GM21360 (cell line): ENCODE data around the gene MCOLN1.

Experiments used
- ATAC-seq: cut with Tn5 transposase; IDR thresholded peaks from one replicate; pipeline ENCODE4 v1.9.1; 2021; ENCODE audit warnings: mild to moderate bottlenecking, moderate library complexity; ENCODE audit not compliant: unreplicated experiment

Gene MCOLN1

DNA sequence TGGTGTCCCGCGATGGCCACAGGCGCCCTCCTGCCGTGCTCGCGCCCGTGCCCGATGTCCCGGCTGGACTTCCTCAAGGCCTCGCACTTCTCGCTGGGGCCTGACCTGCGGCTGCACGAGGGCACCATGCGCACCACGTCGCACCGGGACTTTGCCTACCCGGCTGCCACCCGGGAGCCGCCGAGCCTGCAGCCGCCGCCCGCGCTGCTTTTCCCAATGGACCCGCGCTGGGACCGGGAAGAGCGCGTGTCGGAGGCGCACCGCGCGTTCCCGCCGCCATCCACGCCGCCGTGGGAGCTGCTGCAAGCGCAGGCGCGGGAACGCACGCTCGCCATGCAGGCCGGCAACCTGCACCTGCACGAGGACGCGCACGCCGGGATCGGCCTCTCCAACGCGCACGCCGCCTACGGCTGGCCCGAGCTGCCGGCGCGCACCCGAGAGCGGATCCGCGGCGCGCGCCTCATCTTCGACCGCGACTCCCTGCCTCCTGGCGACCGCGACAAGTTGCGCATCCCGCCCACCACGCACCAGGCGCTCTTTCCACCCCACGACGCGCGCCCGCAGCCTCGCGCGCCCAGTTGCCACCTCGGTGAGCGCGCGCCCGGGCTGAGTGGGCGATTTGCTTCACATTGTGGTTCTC is 21.5 kb upstream of the MCOLN1 start:
- ATAC-seq, result no peak

DNA sequence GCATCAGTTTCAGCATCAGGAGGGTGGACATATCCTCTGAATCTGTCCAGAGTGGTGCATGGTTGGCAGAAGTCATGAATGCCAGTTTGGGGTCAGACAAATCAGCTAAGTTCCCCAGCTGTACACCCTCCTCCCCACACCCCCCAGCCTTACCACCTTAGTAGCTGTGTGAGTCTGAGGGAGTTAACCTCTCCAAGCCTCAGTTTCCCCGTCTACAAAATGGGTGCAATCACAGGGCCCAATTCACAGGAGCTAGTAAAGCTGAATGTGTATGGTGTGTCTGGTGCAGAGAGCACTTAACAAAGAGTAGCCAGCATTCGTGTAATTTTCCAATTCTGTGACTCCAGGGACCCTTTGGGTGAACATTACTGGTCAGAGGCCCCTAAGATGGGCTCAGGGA is 19.9 kb upstream of the MCOLN1 start:
- no peak for ATAC-seq

DNA sequence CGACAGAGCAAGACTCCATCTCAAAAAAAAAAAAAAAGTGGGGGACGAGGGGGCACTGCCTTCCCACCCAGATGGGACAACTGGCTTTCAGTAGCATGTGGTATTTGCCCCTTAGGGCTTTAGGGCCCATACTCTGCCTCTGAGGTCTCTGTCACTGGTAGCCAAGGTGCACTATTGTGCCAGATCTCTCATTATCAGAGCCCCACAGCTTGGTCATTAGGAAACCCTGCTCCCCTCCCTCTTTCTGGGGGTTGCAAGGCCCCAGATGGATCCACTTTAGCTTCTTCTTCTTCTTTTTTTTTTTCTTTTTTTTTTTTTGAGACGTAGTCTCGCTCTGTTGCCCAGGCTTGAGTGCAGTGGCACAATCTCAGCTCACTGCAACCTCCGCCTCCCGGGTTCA is 17.7 kb upstream of the MCOLN1 start:
- no peak for ATAC-seq

DNA sequence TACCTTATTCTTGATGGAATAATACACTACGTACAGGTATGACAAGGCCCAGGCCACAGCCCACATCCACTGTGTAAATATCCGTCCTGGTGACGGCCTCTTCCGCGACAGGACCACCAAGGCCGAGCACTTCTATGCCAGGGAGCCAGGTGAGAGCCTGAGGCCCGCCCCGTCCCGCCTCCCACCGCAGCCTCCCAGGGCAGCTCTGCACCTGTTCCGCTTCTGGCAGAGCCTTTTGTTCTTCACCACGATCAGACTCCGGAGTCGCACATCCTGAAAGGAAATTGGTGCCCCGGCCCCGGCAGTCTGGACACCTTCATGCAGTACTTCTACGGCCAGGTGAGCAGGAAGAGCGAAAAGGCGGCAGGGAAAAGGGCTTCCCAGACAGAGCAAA is 17.1 kb upstream of the MCOLN1 start:
- no peak for ATAC-seq

DNA sequence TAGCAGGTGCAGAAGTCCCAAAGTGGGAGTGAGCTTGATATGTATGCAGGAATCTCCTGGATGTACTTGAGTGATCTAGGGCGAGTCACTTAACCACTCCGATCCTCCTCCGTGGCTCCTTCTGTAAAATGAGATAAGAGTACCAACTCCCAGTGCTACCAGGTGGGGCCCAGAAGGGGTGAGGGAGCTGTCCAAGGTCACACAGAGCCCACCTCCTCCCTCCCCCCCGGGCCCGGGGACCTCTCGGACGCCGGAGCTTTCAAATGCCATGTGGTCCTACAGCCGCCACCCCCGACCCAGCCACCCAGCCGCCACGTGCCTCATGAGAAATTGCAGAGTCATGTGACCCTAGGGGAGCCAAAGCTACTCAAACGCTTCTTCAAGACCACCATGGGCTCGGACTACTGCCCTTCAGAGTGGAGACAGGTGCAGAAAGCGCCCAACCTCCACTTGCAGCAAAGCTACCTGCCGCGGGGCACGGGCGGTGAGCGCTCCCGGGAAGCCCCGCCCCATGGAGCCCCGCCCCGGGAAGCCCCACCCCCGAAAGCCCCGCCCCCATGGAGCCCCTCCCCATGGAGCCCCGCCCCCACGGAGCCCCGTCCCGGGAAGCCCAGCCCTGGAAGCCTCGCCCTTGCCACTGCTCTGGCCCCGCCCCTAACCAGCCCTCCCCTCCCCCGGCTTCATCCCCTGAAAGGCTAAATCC is 16.6 kb upstream of the MCOLN1 start:
- ATAC-seq, result no peak

DNA sequence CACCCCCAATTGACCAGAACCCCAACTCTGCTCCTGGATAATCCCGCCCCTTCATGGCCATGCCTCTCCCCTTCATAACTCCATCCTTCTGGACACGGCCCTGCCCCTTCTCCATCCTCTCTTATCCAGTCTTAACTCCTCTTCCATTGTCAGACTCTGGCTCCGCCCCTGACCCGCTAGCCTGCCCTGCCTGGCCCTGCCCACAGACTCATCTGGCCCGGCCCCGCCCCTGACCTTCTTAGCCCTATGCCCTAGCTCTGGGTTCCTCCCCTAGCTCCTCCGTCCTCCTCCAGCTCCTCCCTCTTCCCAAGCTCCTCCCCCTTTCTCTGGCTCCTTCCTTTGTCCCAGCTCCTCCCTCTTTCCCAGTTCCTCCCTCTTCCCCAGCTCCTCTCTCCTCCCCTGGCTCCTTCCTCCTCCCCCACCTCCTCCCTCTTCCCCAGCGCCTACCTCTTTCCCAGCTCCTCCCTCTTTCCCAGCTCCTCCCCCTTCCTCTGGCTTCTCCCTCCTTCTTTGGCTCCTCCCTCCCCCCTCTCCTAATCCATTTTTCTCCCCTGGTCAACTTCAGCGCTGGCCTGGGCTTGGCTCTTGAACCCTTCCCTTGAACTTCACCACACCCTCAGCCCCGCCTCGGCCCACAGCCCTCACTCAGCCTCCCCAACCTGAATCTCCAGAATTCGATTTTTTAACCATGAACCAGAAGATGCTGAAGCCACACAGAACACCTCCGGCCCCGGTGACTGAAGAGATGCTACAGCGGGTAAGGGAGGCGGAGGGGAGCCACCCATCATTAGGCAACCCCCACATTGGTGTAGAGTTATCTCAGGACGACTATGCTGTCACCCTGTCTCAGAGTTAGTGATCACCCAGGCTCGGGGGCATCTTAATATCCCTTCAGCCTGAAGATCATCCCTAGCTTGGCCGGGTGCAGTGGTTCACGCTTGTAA is 15.8 kb upstream of the MCOLN1 start:
- ATAC-seq, result no peak

DNA sequence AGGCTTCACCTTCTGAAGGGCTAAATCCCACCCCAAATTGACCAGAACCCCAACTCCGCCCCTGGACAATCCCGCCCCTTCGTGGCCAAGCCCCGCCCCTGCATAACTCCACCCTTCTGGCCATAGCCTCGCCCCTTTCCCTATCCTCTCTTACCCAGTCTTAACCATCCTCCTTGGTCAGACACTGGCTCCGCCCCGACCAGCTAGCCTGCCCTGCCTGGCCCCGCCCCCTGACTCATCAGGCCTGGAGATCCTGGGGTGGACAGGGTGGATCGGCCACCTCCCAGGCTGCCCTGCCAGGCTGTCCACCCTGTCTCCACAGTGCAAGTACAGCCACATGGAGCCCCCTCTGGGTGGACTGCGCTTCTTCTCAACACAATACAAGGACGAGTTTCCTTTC is 14.5 kb upstream of the MCOLN1 start:
- ATAC-seq, result no peak

DNA sequence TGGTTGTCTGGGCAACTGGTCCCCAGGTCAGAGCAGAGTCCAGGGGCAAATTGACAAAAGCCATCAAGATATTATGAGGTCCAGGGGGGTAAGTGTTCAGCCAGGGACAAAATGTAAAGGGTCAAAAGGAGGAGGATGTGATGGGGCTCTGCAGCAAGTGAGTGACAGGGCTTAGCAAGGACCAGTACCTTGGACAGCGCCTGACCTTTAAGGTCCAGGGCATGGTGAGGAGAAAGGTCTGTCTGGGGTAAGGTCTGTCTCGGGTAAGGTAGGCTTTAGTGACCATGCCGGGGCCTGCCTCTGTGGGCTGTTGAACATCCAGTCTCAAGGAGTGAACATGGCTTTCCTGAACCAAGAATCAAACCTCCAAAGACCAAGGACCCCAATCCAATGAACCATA is 12.8 kb upstream of the MCOLN1 start:
- no peak for ATAC-seq

DNA sequence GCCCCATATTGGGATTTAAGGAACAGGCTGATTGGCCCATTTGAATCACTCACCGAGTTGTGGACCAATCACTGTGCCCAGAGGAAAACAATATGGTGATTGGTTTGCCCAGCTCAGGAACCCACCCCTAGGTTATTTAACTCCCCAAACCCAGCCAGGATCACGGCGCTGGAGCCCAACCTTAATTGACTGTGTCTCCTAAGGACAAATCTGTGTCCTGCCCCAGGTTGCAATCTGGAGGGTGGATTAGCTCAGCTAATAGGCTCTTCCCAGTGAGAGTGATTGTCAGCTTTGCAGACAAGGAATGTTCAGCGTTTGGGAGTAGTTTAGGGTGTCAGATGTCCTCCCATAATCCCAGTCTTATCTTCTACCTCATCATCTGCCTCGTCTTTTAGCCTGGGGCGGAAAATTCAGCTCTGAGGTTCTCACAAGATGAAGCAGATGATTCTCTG is 10.0 kb upstream of the MCOLN1 start:
- ATAC-seq, result no peak

DNA sequence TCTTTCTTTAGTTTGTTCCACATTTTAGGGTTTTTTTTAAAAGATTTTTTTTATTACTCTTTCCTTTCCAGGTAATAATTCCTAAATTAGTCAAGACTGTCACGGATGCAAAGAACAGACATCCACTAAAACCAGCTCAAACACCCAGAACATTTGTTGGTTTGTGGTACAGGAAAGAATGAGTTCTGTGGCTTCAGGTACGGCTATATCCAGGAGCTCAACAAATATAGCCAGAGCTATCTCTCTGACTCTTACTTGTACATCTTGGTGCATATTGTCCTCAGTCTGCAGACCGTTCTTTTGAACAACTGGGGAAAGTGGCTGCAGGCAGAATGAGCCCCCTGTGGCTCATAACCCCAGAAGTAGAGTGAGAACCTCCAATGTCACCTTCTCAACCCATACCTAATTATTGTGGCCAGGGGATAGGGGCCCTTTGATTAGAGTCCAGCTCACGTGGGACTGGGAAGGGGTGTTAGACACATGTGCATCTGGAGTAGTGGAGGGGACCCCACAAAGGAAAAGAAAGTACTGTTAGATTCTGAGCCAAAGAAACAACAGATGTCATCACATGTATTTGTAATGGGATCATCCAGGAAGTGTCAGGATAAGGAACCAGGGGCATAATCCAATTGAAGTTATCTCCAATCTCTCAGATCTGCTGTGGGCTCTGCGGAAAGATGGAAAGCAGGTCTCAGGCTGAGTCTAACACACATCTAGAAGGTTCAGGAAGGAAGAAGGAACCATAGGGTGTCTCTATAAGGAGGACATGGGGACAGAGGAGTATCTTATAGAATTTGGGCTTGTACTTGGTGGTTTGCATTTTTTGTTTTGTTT is 8.4 kb upstream of the MCOLN1 start:
- ATAC-seq, result no peak

DNA sequence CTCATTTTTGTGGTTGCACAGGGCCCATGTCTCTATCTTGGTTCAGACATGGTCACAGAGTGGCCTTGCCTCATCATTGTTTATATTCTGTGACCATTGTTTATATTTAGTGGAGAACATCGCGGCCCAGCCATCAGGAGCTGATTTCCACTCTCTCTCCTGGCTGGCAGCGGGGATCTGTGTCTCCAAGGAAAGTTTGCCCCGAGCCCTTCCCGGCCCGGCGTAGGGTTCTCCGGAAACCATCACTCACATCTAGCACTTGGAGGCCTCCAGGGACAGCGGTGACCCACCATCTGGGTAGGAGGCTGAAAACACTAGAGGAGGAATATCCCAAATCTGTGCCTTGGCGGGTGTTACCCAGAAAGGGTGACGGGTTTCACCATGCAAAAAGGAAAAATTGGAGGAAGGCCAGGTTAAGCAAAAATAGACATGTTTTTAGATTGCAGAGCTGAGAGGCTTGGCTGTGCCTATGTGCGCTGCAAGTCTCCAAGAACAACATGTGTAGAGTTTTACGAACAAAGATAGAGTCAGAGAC is 7.2 kb upstream of the MCOLN1 start:
- ATAC-seq, result no peak

DNA sequence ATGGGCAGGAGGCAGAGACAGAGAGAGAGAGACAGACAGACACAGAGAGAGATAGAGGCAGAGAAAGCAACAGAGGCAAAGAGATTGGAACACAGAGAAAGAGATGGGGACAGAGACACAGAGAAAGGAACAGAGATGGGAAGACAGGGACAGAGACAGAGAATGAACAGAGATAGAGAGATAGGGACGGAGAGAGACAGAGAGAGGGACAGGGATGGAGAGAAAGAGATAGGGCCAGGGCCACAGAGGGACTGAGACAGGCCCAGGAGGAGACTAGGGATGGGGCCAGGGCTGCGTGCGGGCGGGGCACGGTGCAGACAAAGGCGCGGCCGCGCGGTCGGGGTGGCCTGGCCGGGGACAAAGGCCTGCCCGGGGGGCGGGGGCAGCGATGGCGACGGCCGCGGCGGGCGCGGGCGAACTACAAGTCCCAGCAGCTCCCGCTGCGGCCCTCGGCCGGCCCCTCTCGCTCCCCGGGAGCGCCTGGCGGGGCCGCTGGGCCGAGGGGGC is 6.7 kb upstream of the MCOLN1 start, which contains the start of gene ZNF358:
Gene ZNF358 (plus strand): TSS at position 459 of the 507 bp plus-strand sequence. CDS start 3,140 bp downstream, outside the sequence.
- ATAC-seq, result no peak

DNA sequence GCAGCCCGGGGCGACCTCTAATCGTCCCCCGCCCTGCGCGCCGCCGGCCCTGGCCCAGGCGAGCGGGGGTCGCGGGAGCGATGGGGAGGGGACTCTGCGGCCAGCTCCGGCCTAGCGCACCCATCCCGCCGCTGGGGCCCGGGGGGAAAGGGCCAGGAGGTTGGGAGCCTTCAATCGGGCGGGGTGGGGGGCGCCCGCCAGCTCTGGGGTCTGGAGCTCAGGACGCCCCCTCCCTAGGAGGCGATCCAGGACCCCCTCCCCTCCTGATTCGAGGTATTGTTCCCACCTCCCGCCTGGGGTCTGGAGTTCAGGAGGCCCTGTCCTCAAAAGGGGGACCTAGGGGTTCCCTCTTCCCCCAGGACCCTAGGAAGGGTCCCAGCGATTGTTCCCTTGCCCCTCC is 6.1 kb upstream of the MCOLN1 start:
- no peak for ATAC-seq

DNA sequence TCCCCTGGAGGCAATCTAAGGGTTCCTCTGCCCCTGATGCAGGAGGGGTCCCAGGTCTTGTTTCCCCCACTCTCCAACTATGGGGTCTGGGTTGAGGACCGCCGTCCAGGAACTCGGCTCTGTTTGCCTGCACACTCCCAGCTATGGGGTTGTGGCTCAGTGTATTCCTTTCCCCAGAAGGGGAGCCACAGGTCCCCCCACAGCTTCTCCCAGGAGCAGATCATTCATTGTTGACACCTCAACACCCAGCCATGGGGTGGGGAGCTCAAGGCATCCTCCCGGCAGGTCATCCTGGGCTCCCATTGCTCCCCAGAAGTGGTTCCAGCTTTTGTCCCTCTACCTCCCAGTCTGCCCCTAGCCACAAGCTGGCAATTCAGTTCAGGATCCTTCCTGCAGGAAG is 5.5 kb upstream of the MCOLN1 start:
- no peak for ATAC-seq

DNA sequence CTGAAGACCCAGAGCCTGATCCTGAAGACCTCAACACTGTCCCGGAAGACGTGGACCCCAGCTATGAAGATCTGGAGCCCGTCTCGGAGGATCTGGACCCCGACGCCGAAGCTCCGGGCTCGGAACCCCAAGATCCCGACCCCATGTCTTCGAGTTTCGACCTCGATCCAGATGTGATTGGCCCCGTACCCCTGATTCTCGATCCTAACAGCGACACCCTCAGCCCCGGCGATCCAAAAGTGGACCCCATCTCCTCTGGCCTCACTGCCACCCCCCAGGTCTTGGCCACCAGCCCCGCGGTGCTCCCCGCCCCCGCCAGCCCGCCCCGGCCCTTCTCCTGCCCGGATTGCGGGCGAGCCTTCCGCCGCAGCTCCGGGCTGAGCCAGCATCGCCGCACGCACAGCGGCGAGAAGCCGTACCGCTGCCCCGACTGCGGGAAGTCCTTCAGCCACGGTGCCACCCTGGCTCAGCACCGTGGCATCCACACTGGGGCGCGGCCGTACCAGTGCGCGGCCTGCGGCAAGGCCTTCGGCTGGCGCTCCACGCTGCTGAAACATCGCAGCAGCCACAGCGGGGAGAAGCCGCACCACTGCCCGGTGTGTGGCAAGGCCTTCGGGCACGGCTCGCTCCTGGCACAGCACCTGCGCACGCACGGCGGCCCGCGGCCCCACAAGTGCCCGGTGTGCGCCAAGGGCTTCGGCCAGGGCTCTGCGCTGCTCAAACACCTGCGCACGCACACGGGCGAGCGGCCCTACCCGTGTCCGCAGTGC is 2.9 kb upstream of the MCOLN1 start:
- ATAC-seq, result no peak

DNA sequence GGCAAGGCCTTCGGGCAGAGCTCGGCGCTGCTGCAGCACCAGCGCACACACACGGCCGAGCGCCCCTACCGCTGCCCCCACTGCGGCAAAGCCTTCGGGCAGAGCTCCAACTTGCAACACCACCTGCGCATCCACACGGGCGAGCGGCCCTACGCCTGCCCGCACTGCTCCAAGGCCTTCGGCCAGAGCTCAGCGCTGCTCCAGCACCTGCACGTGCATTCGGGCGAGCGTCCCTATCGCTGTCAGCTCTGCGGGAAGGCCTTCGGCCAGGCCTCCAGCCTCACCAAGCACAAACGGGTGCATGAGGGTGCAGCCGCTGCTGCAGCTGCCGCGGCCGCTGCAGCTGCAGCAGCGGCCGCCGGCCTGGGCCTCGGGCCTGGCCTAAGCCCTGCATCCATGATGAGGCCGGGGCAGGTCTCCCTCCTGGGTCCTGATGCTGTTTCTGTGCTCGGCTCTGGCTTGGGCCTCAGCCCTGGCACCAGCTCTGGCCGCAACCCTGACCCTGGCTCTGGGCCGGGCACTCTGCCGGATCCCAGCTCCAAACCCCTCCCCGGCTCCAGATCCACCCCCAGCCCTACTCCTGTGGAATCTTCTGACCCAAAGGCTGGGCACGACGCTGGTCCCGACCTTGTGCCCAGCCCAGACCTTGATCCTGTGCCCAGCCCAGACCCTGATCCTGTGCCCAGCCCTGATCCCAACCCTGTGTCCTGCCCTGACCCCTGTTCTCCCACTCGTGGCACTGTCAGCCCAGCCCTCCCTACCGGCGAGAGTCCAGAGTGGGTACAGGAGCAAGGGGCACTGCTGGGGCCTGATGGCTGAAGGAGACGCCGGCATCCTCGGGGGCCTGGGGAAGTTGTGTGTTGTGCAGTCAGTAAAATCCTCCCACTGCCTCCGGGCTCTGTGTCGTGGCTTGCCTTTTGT is 2.0 kb upstream of the MCOLN1 start:
- no peak for ATAC-seq

DNA sequence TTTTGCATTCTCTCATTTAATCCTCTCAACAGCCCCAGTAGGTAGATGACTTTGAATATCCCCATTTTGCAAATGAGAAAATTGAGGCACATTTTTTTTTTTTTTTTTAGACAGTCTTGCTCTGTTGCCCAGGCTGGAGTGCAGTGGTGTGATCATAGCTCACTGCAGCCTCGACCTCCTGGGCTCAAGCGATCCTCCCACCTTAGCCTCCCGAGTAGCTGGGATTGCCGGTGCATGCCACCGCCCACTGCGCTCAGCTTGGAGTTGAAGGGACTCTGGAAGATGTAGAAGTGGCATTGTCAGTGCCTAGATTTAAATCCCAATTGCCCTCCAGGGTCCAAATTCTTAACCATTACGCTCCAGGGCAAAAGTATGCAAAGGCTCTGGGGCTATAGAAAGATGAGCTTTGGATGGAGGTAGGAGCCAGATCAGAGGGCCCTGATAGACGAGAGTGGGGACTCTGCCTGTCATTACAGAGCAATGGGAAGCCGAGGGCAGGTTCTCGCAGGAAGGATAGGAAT is 813 bp upstream of the MCOLN1 start:
- ATAC-seq, result no peak
